Neural progenitor cell (in vitro differentiated cells): ENCODE data around the gene GRAMD1C. TPM values are rescaled to one million over a fixed set of nuclear protein-coding genes. Genes with fewer than 3 reads are reported as not detected.

ENCODE experiments used
- DNase-seq: peaks from one replicate; pipeline ENCODE4 v3.0.0-alpha.2; 2016; ENCODE audit warnings: low spot score
- H2AFZ ChIP-seq: fragments of 200-600 bp; sonication (generic); replicated peaks from 2 replicates; pipeline ENCODE4 v1.6.1; 2016; ENCODE audit warnings: antibody characterized with exemption
- H3F3A ChIP-seq: fragments of 200-600 bp; sonication (generic); 2 replicates; pipeline ENCODE4 v1.6.1; 2016; ENCODE audit warnings: antibody characterized with exemption, low read depth
- H3K27ac ChIP-seq: fragments of 200-600 bp; sonication (generic); 2 replicates; pipeline ENCODE4 v1.5.1; 2016; ENCODE audit warnings: mild to moderate bottlenecking
- H3K27me3 ChIP-seq: fragments of 200-600 bp; sonication (generic); 2 replicates; pipeline ENCODE4 v1.6.1; 2016; ENCODE audit warnings: mild to moderate bottlenecking, moderate library complexity
- H3K36me3 ChIP-seq: fragments of 200-600 bp; sonication (generic); 2 replicates; pipeline ENCODE4 v1.5.1; 2016
- H3K4me1 ChIP-seq: fragments of 200-600 bp; sonication (generic); 2 replicates; pipeline ENCODE4 v1.6.1; 2016; ENCODE audit warnings: mixed run types
- H3K4me2 ChIP-seq: fragments of 200-600 bp; sonication (generic); 2 replicates; pipeline ENCODE4 v1.6.1; 2016
- H3K4me3 ChIP-seq: fragments of 200-600 bp; sonication (generic); 2 replicates; pipeline ENCODE4 v1.5.1; 2016
- H3K79me2 ChIP-seq: fragments of 200-600 bp; sonication (generic); 2 replicates; pipeline ENCODE4 v1.6.1; 2016; ENCODE audit warnings: low read depth
- H3K9ac ChIP-seq: fragments of 200-600 bp; sonication (generic); 2 replicates; pipeline ENCODE4 v1.6.1; 2016
- H3K9me3 ChIP-seq: fragments of 200-600 bp; sonication (generic); 2 replicates; pipeline ENCODE4 v1.5.1; 2016; ENCODE audit warnings: low read depth
- H4K20me1 ChIP-seq: fragments of 200-600 bp; sonication (generic); 2 replicates; pipeline ENCODE4 v1.6.1; 2016; ENCODE audit warnings: low read depth
- H3K27ac Mint-ChIP-seq: 3 replicates; pipeline ENCODE4 v1.8.0; 2021; ENCODE audit warnings: mixed read lengths
- H3K27me3 Mint-ChIP-seq: 2 replicates; pipeline ENCODE4 v1.8.0; 2022; ENCODE audit warnings: low read depth, mild to moderate bottlenecking, inconsistent platforms, moderate library complexity, mixed read lengths; ENCODE audit not compliant: insufficient read depth
- H3K36me3 Mint-ChIP-seq: 3 replicates; pipeline ENCODE4 v1.8.0; 2021; ENCODE audit warnings: mixed read lengths
- H3K4me1 Mint-ChIP-seq: 3 replicates; pipeline ENCODE4 v1.8.0; 2021; ENCODE audit warnings: mixed read lengths
- H3K4me3 Mint-ChIP-seq: 3 replicates; pipeline ENCODE4 v1.8.0; 2021; ENCODE audit warnings: mild to moderate bottlenecking, moderate library complexity, mixed read lengths
- H3K9me3 Mint-ChIP-seq: 3 replicates; pipeline ENCODE4 v1.8.0; 2020; ENCODE audit warnings: mixed read lengths
- CTCF ChIP-seq: fragments of 200-600 bp; sonication (generic); IDR thresholded peaks from 2 replicates; pipeline ENCODE4 v1.5.1; 2017; ENCODE audit warnings: antibody characterized with exemption, mild to moderate bottlenecking
- EZH2 ChIP-seq: fragments of 200-600 bp; sonication (generic); IDR thresholded peaks from 2 replicates; pipeline ENCODE4 v1.6.1; 2017; ENCODE audit warnings: antibody characterized with exemption, mild to moderate bottlenecking, moderate library complexity
- EZH2phosphoT487 ChIP-seq: fragments of 200-600 bp; sonication (generic); IDR thresholded peaks from 2 replicates; pipeline ENCODE4 v1.6.1; 2017; ENCODE audit warnings: antibody characterized with exemption
- total RNA-seq: library from RNA; depleted of rRNA; stranded (reverse); fragments of >200 nt; gene quantifications from 2 replicates; pipeline ENCODE4 v1.2.3, GENCODE V29; 2015; ENCODE audit warnings: low replicate concordance

GRAMD1C gene
- total RNA-seq, 1 donor from 2014 or later, result 10.7 TPM

- no peaks in the 10 kb centered on the region for H3K36me3 ChIP-seq
- H3K27me3 ChIP-seq, result no peaks in the 10 kb centered on the region
- Mint-ChIP-seq H3K27me3 (no peaks in the 10 kb centered on the region), H3K4me1 (peaks cover 2% of the 10 kb centered on the region), H3K36me3 (peaks cover 18% of the 10 kb centered on the region), H3K9me3 (no peaks in the 10 kb centered on the region), H3K27ac (no peak overlapping the region), H3K4me3 (no peak overlapping the region)
- H3F3A ChIP-seq, result no peaks in the 10 kb centered on the region
- no peak for DNase-seq
- TF ChIP-seq EZH2 (no peak), EZH2phosphoT487 (no peak), CTCF (no peak)
- H3K9ac ChIP-seq, result no peak overlapping the region
- H3K27ac ChIP-seq, result no peak overlapping the region
- peaks cover 8% of the 10 kb centered on the region for H3K4me1 ChIP-seq
- no peaks in the 10 kb centered on the region for H3K9me3 ChIP-seq
- H2AFZ ChIP-seq, result no peak overlapping the region
- H4K20me1 ChIP-seq, result no peaks in the 10 kb centered on the region
- H3K4me3 ChIP-seq, result no peak overlapping the region
- H3K4me2 ChIP-seq, result no peak overlapping the region
- H3K79me2 ChIP-seq, result no peaks in the 10 kb centered on the region
These were observed 141.3 kb downstream of the GRAMD1C start for GRCh38 chr3:113979916-113980315.

GRCh38 chr3:113981803-113982202 is 143.2 kb downstream of the GRAMD1C start:
- Histone ChIP-seq H3K79me2 (no peaks in the 10 kb centered on the region), H4K20me1 (no peaks in the 10 kb centered on the region), H3K9ac (no peak overlapping the region), H3K36me3 (no peaks in the 10 kb centered on the region), H3K9me3 (no peaks in the 10 kb centered on the region), H3F3A (no peaks in the 10 kb centered on the region), H3K4me2 (no peak overlapping the region), H3K27ac (no peak overlapping the region), H3K4me3 (no peak overlapping the region), H3K27me3 (no peaks in the 10 kb centered on the region), H3K4me1 (peaks cover 16% of the 10 kb centered on the region), H2AFZ (no peak overlapping the region)
- no peak for DNase-seq
- H3K36me3 Mint-ChIP-seq, result peaks cover 23% of the 10 kb centered on the region
- no peaks in the 10 kb centered on the region for H3K27me3 Mint-ChIP-seq
- peaks cover 2% of the 10 kb centered on the region for H3K4me1 Mint-ChIP-seq
- no peaks in the 10 kb centered on the region for H3K9me3 Mint-ChIP-seq
- TF ChIP-seq EZH2, result no peak
- TF ChIP-seq CTCF, result no peak
- no peak for TF ChIP-seq EZH2phosphoT487
- no peak overlapping the region for H3K4me3 Mint-ChIP-seq
- H3K27ac Mint-ChIP-seq, result no peak overlapping the region

GRCh38 chr3:113983544-113983943 is 145.0 kb downstream of the GRAMD1C start:
- Mint-ChIP-seq H3K4me1 (peaks cover 2% of the 10 kb centered on the region), H3K27ac (no peak overlapping the region), H3K27me3 (no peaks in the 10 kb centered on the region), H3K36me3 (peaks cover 28% of the 10 kb centered on the region), H3K4me3 (no peak overlapping the region), H3K9me3 (no peaks in the 10 kb centered on the region)
- Histone ChIP-seq H4K20me1 (no peaks in the 10 kb centered on the region), H3K4me3 (no peak overlapping the region), H3K27ac (no peak overlapping the region), H3K4me2 (no peak overlapping the region), H3F3A (no peaks in the 10 kb centered on the region), H3K9ac (no peak overlapping the region), H3K79me2 (no peaks in the 10 kb centered on the region), H3K9me3 (no peaks in the 10 kb centered on the region), H3K27me3 (no peaks in the 10 kb centered on the region), H3K36me3 (no peaks in the 10 kb centered on the region), H3K4me1 (peaks cover 16% of the 10 kb centered on the region), H2AFZ (no peak overlapping the region)
- TF ChIP-seq CTCF (no peak), EZH2phosphoT487 (no peak), EZH2 (no peak)
- DNase-seq, result no peak

GRCh38 chr3:113985541-113985940 is 147.0 kb downstream of the GRAMD1C start:
- peaks cover 2% of the 10 kb centered on the region for H3K4me1 Mint-ChIP-seq
- Histone ChIP-seq H3F3A (no peaks in the 10 kb centered on the region), H3K36me3 (no peaks in the 10 kb centered on the region), H4K20me1 (no peaks in the 10 kb centered on the region), H3K27me3 (no peaks in the 10 kb centered on the region), H2AFZ (no peak overlapping the region), H3K9ac (no peak overlapping the region), H3K27ac (peak overlapping the region; percentile 56), H3K4me2 (no peak overlapping the region), H3K4me3 (no peak overlapping the region), H3K4me1 (peaks cover 16% of the 10 kb centered on the region), H3K79me2 (no peaks in the 10 kb centered on the region), H3K9me3 (no peaks in the 10 kb centered on the region)
- peaks cover 24% of the 10 kb centered on the region for H3K36me3 Mint-ChIP-seq
- DNase-seq, result peak; percentile 21
- H3K9me3 Mint-ChIP-seq, result no peaks in the 10 kb centered on the region
- H3K27ac Mint-ChIP-seq, result no peak overlapping the region
- TF ChIP-seq EZH2phosphoT487 (no peak), EZH2 (no peak), CTCF (no peak)
- no peak overlapping the region for H3K4me3 Mint-ChIP-seq
- H3K27me3 Mint-ChIP-seq, result no peaks in the 10 kb centered on the region
